WTC11 (cell line): ENCODE data around the gene ZBTB20. TPM values are rescaled to one million over a fixed set of nuclear protein-coding genes. Genes with fewer than 3 reads are reported as not detected.

Source experiments
- ATAC-seq: fragments of 200-7000 bp; cut with Tn5 transposase; 2 replicates; pipeline ENCODE4 v1.10.0; 2021; ENCODE audit warnings: mild to moderate bottlenecking, moderate library complexity
- CTCF ChIA-PET: fragments of 300-600 bp; sonication (Branson Sonifier 250); formaldehyde crosslinking; loops from one replicate; lab custom pipeline; 2021; ENCODE audit warnings: antibody characterized with exemption; lab: Charles Lee
- POLR2A ChIA-PET: fragments of 350-600 bp; sonication (Branson Sonifier 250); formaldehyde crosslinking; loops from one replicate; lab custom pipeline; 2021; ENCODE audit warnings: antibody characterized with exemption; lab: Charles Lee
- DNase-seq: peaks from one replicate; pipeline ENCODE4 v3.0.0; 2021; ENCODE audit warnings: low spot score
- H3K27ac Mint-ChIP-seq: 2 replicates; pipeline ENCODE4 v1.8.0; 2021; ENCODE audit warnings: mixed read lengths
- H3K27me3 Mint-ChIP-seq: 2 replicates; pipeline ENCODE4 v1.8.0; 2021; ENCODE audit warnings: low read depth, mild to moderate bottlenecking, moderate library complexity, mixed read lengths
- H3K36me3 Mint-ChIP-seq: 2 replicates; pipeline ENCODE4 v1.8.0; 2021; ENCODE audit warnings: mixed read lengths
- H3K4me1 Mint-ChIP-seq: 2 replicates; pipeline ENCODE4 v1.8.0; 2022; ENCODE audit warnings: mixed read lengths
- H3K4me3 Mint-ChIP-seq: 2 replicates; pipeline ENCODE4 v1.8.0; 2021; ENCODE audit warnings: mild to moderate bottlenecking, moderate library complexity, mixed read lengths
- H3K9me3 Mint-ChIP-seq: 2 replicates; pipeline ENCODE4 v1.8.0; 2021; ENCODE audit warnings: mixed read lengths
- CREB1 ChIP-seq: sonication (generic); formaldehyde crosslinking; IDR thresholded peaks from 2 replicates; pipeline ENCODE4 v1.8.0; 2023; ENCODE audit warnings: mild to moderate bottlenecking, missing genetic modification reagents
- IRF2 ChIP-seq: sonication (generic); formaldehyde crosslinking; IDR thresholded peaks from 2 replicates; pipeline ENCODE4 v1.8.0; 2022; ENCODE audit warnings: low read depth, missing genetic modification reagents, borderline replicate concordance
- NFE2L1 ChIP-seq: sonication (generic); formaldehyde crosslinking; IDR thresholded peaks from 2 replicates; pipeline ENCODE4 v1.8.1; 2023; ENCODE audit warnings: missing genetic modification reagents
- PRRX2 ChIP-seq: fragments of 250-450 bp; sonication (Bioruptor Pico); IDR thresholded peaks from 2 replicates; pipeline ENCODE4 v1.8.0; 2021; ENCODE audit warnings: mild to moderate bottlenecking
- SOX15 ChIP-seq: fragments of 250-450 bp; sonication (Bioruptor Pico); IDR thresholded peaks from 2 replicates; pipeline ENCODE4 v1.9.0; 2021; ENCODE audit warnings: mild to moderate bottlenecking
- TEAD1 ChIP-seq: sonication (generic); formaldehyde crosslinking; IDR thresholded peaks from 2 replicates; pipeline ENCODE4 v1.8.0; 2022; ENCODE audit warnings: mild to moderate bottlenecking, missing genetic modification reagents
- TP53 ChIP-seq: sonication (generic); formaldehyde crosslinking; IDR thresholded peaks from 2 replicates; pipeline ENCODE4 v1.8.1; 2023; ENCODE audit warnings: mild to moderate bottlenecking, missing genetic modification reagents
- ZNF219 ChIP-seq: sonication (generic); formaldehyde crosslinking; IDR thresholded peaks from 2 replicates; pipeline ENCODE4 v1.8.0; 2023; ENCODE audit warnings: missing genetic modification reagents, mild to moderate bottlenecking, borderline replicate concordance
- ZNF396 ChIP-seq: fragments of 250-450 bp; sonication (Bioruptor Pico); IDR thresholded peaks from 2 replicates; pipeline ENCODE4 v1.8.0; 2021; ENCODE audit warnings: mild to moderate bottlenecking, moderate library complexity, borderline replicate concordance
- total RNA-seq: library from RNA; stranded (reverse); gene quantifications from 3 replicates; pipeline ENCODE4 v1.2.3, GENCODE V29; 2021
- TF ChIP-seq, protein P1 (sequence below): sonication (generic); formaldehyde crosslinking; IDR thresholded peaks from 2 replicates; pipeline ENCODE4 v1.8.0; 2022; ENCODE audit warnings: missing genetic modification reagents
- TF ChIP-seq, protein P2 (sequence below): fragments of 250-450 bp; sonication (Bioruptor Pico); IDR thresholded peaks from 2 replicates; pipeline ENCODE4 v1.9.0; 2021; ENCODE audit warnings: mild to moderate bottlenecking
- TF ChIP-seq, protein P3 (sequence below): sonication (generic); formaldehyde crosslinking; IDR thresholded peaks from 2 replicates; pipeline ENCODE4 v1.8.1; 2023; ENCODE audit warnings: mild to moderate bottlenecking, missing genetic modification reagents, borderline replicate concordance
- TF ChIP-seq, protein P4 (sequence below): sonication (generic); formaldehyde crosslinking; IDR thresholded peaks from 2 replicates; pipeline ENCODE4 v1.8.1; 2023; ENCODE audit warnings: mild to moderate bottlenecking, missing genetic modification reagents, moderate library complexity
- TF ChIP-seq, protein P5 (sequence below): fragments of 250-450 bp; sonication (Bioruptor Pico); IDR thresholded peaks from 2 replicates; pipeline ENCODE4 v2.1.2; 2022; ENCODE audit warnings: mild to moderate bottlenecking, moderate library complexity

ZBTB20 gene
- total RNA-seq, 1 experiment from 2014 or later: 1.5 TPM

DNA sequence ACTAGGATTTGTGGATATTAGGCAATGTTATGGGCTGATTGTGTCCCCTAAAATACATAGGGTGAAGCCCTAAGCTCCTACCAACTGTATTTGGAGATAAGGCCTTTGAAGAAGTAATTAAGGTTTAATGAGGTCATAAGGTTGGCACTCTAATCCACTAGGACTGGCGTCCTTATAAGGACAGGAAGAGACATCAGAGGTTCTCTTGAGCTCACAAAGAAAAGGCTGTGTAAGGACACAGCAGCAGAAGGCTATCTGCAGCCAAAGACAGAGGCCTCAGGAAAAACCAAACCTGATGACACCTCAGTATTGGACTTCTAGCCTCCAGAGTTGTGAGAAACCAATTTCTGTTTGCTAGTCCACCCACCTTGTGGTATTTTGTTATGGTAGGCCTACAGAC, 416.7 kb downstream of the ZBTB20 start (continued):
- TF ChIP-seq, protein P1, sequence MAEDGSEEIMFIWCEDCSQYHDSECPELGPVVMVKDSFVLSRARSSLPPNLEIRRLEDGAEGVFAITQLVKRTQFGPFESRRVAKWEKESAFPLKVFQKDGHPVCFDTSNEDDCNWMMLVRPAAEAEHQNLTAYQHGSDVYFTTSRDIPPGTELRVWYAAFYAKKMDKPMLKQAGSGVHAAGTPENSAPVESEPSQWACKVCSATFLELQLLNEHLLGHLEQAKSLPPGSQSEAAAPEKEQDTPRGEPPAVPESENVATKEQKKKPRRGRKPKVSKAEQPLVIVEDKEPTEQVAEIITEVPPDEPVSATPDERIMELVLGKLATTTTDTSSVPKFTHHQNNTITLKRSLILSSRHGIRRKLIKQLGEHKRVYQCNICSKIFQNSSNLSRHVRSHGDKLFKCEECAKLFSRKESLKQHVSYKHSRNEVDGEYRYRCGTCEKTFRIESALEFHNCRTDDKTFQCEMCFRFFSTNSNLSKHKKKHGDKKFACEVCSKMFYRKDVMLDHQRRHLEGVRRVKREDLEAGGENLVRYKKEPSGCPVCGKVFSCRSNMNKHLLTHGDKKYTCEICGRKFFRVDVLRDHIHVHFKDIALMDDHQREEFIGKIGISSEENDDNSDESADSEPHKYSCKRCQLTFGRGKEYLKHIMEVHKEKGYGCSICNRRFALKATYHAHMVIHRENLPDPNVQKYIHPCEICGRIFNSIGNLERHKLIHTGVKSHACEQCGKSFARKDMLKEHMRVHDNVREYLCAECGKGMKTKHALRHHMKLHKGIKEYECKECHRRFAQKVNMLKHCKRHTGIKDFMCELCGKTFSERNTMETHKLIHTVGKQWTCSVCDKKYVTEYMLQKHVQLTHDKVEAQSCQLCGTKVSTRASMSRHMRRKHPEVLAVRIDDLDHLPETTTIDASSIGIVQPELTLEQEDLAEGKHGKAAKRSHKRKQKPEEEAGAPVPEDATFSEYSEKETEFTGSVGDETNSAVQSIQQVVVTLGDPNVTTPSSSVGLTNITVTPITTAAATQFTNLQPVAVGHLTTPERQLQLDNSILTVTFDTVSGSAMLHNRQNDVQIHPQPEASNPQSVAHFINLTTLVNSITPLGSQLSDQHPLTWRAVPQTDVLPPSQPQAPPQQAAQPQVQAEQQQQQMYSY (CRISPR knock-in tag): no peak

DNA sequence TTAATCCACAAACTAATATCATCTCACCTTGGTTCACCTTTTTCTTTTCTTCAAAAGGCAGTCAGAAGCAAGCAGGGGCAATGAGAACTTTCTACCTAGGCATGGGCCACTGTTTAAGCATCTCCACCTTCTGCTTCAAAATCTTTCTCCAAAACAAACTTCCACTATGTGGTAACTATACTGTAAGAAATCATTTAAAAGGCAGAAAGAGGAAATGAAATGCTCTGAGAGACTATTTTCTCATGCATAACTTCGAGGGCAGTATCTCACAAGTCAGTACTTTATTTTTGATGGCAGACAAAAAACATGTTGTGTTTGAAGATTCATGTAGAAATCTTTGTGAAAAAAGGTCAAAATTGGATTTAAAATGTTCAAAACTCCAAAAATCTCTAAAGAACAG, 419.7 kb downstream of the ZBTB20 start:
- Mint-ChIP-seq H3K4me1 (no peaks in the 10 kb centered on the region), H3K27ac (no peak overlapping the region), H3K9me3 (no peaks in the 10 kb centered on the region), H3K27me3 (no peaks in the 10 kb centered on the region), H3K4me3 (no peak overlapping the region), H3K36me3 (no peaks in the 10 kb centered on the region)
- TF ChIP-seq CREB1 (CRISPR knock-in tag) (no peak), ZNF396 (CRISPR knock-in tag) (no peak), TP53 (no peak), SOX15 (no peak), ZNF219 (CRISPR knock-in tag) (no peak), NFE2L1 (CRISPR knock-in tag) (no peak), PRRX2 (no peak), TEAD1 (CRISPR knock-in tag) (no peak), IRF2 (CRISPR knock-in tag) (no peak)
- TF ChIP-seq, protein P2, sequence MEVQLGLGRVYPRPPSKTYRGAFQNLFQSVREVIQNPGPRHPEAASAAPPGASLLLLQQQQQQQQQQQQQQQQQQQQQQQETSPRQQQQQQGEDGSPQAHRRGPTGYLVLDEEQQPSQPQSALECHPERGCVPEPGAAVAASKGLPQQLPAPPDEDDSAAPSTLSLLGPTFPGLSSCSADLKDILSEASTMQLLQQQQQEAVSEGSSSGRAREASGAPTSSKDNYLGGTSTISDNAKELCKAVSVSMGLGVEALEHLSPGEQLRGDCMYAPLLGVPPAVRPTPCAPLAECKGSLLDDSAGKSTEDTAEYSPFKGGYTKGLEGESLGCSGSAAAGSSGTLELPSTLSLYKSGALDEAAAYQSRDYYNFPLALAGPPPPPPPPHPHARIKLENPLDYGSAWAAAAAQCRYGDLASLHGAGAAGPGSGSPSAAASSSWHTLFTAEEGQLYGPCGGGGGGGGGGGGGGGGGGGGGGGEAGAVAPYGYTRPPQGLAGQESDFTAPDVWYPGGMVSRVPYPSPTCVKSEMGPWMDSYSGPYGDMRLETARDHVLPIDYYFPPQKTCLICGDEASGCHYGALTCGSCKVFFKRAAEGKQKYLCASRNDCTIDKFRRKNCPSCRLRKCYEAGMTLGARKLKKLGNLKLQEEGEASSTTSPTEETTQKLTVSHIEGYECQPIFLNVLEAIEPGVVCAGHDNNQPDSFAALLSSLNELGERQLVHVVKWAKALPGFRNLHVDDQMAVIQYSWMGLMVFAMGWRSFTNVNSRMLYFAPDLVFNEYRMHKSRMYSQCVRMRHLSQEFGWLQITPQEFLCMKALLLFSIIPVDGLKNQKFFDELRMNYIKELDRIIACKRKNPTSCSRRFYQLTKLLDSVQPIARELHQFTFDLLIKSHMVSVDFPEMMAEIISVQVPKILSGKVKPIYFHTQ: no peak
- TF ChIP-seq, protein P3, sequence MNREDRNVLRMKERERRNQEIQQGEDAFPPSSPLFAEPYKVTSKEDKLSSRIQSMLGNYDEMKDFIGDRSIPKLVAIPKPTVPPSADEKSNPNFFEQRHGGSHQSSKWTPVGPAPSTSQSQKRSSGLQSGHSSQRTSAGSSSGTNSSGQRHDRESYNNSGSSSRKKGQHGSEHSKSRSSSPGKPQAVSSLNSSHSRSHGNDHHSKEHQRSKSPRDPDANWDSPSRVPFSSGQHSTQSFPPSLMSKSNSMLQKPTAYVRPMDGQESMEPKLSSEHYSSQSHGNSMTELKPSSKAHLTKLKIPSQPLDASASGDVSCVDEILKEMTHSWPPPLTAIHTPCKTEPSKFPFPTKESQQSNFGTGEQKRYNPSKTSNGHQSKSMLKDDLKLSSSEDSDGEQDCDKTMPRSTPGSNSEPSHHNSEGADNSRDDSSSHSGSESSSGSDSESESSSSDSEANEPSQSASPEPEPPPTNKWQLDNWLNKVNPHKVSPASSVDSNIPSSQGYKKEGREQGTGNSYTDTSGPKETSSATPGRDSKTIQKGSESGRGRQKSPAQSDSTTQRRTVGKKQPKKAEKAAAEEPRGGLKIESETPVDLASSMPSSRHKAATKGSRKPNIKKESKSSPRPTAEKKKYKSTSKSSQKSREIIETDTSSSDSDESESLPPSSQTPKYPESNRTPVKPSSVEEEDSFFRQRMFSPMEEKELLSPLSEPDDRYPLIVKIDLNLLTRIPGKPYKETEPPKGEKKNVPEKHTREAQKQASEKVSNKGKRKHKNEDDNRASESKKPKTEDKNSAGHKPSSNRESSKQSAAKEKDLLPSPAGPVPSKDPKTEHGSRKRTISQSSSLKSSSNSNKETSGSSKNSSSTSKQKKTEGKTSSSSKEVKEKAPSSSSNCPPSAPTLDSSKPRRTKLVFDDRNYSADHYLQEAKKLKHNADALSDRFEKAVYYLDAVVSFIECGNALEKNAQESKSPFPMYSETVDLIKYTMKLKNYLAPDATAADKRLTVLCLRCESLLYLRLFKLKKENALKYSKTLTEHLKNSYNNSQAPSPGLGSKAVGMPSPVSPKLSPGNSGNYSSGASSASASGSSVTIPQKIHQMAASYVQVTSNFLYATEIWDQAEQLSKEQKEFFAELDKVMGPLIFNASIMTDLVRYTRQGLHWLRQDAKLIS (CRISPR knock-in tag): no peak
- TF ChIP-seq, protein P4, sequence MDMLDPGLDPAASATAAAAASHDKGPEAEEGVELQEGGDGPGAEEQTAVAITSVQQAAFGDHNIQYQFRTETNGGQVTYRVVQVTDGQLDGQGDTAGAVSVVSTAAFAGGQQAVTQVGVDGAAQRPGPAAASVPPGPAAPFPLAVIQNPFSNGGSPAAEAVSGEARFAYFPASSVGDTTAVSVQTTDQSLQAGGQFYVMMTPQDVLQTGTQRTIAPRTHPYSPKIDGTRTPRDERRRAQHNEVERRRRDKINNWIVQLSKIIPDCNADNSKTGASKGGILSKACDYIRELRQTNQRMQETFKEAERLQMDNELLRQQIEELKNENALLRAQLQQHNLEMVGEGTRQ (CRISPR knock-in tag): no peak
- TF ChIP-seq, protein P5, sequence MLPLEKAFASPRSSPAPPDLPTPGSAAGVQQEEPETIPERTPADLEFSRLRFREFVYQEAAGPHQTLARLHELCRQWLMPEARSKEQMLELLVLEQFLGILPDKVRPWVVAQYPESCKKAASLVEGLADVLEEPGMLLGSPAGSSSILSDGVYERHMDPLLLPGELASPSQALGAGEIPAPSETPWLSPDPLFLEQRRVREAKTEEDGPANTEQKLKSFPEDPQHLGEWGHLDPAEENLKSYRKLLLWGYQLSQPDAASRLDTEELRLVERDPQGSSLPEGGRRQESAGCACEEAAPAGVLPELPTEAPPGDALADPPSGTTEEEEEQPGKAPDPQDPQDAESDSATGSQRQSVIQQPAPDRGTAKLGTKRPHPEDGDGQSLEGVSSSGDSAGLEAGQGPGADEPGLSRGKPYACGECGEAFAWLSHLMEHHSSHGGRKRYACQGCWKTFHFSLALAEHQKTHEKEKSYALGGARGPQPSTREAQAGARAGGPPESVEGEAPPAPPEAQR (CRISPR knock-in tag): no peak
- TF ChIP-seq, protein P1 (CRISPR knock-in tag): no peak
- no peak for DNase-seq
- no peak for ATAC-seq
- ChIA-PET CTCF (no interaction called here), POLR2A (no interaction called here)
